Activated gamma-delta T cell treated with Interleukin-2 at 50 U/mL for 16 hours (primary cell): ENCODE results near the gene KLHL12.
"Not testable (repeated sequence)": the region's sequence is repeated elsewhere in the genome, so short reads cannot be mapped to it uniquely, and the experiment has no call there.

ENCODE experiments used
- DNase-seq: peaks from one replicate; pipeline ENCODE4 v3.0.0-alpha.2; 2020

Gene KLHL12

GRCh38 chr1:202945483-202945882 lies 18.4 kb upstream of the KLHL12 start:
- no peak for DNase-seq

- no peak for DNase-seq
Observed at GRCh38 chr1:202944438-202944921, 17.4 kb upstream of the KLHL12 start.

GRCh38 chr1:202942426-202942825 lies 15.4 kb upstream of the KLHL12 start:
- no peak for DNase-seq

DNA sequence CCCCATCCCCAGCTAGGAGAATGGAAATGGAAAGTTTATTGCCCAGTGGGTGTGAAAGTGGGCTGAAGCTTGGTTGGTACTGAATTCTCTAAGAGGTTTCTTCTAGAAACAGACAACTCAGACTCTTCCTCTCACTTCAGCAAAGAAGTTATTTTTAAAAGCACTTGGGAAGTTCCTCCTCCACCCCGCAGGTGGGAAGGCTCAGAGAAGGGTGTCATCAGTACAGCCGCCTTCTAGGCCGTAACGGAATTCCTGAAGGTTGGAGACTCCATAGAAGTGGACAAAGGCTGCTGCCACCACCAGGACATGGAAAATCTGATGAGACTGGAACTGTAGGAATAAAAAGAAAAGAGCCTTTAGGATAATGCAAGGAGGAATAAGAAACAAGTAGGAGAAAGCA lies 14.3 kb upstream of the KLHL12 start:
- no peak for DNase-seq

DNA sequence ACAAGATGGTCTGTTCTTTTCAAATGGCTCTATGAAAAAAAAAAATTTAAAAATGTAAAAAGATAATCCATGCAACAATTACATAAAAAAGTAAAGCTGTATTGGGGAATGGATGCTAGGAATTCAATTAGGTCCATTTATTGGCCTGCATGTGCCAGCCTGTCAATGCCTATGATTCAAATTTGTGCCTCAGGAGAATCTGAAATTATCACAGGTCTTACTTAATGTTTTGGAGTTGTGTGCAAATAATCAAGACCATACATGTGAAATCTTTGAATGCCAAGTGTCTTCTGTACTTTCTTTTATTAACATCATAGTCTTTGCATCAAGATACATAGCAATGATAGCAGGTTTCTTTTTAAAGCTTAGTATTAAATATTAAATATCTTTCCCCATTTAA lies 13.5 kb upstream of the KLHL12 start:
- no peak for DNase-seq

DNA sequence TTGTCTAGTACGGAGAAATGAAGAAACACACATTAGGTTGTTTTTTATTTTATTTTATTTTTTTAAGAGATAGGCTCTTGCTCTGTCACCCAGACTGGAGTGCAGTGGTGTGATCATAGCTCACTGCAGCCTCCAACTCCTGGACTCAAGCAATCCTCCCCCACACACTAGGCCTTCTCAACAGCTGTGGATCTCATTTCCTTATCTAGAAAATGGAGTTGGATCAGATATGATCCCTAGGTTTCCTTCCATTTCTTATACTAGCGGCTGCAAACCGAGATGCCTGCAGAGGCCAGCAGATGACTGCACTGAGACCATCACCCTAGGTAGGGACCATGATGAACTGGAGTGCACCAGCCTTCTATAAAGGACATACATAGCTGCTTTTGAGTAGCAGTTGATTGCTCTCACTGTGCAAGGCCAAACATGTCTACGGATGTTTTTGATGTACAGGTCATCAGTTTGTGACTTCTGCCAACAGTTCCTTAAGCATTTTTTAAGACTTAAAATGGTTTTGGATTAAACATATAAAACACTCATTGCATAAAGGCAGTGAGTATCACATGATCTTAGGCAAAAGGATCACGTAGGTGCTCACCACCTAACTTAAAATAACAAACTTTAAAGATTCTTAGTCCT lies 11.4 kb upstream of the KLHL12 start:
- DNase-seq = no peak

GRCh38 chr1:202936409-202936808 lies 9.4 kb upstream of the KLHL12 start:
- DNase-seq = not testable (repeated sequence)

DNA sequence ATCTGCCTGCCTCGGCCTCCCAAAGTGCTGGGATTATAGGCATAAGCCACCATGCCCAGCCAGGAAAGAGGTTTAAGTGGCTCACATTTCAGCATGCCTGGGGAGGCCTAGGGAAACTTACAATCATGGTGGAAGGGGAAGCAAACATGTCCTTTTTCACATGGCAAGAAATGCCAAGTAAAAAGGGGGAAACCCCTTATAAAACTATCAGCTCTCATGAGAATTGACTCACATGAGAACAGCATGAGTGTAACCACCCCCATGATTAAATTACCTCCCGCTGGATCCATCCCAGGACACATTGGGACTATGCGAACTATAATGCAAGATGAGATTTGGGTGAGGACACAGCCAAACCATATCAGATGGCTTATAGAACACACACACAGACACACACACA lies 8.8 kb upstream of the KLHL12 start:
- DNase-seq = no peak

DNA sequence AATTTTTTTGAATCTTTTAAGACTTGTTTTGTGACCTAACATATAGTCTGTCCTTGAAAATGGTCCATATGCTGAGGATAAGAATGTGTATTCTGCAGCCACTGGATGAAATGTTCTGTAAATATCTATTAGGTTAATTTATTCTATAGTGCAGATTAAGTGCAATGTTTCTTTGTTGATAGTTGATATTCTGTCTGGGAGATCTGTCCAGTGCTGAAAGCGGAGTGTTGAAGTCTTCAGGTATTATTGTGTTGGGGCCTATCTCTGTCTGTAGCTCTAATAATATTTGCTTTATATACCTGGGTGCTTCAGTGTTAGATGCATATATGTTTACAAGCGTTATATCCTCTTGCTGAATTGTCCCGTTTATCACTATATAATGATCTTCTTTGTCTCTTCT lies 7.7 kb upstream of the KLHL12 start:
- no peak for DNase-seq

GRCh38 chr1:202932476-202932875 lies 5.4 kb upstream of the KLHL12 start:
- no peak for DNase-seq

DNA sequence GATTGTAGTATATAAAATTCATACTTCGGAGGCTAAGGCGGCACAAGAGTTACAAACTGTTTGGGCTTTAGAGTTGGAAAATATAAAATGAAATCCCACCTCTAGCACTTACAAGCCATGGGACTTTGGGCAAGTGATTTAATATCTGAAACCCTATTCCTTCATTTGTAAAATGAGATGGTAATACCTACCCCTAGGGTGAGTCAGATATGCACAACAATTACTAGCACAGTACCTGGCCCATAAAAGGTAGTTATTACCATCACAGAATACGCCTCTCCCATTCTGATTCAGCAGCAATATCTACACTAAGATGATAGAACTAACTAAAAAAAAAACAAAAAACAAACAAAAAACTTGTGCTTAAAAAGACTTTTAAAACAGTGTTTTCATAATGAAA lies 3.5 kb downstream of the KLHL12 start:
- no peak for DNase-seq

- no peak for DNase-seq
Observed at GRCh38 chr1:202919615-202920014, 7.4 kb downstream of the KLHL12 start.

GRCh38 chr1:202915146-202915545 lies 11.9 kb downstream of the KLHL12 start:
- DNase-seq = no peak

GRCh38 chr1:202912476-202912875 lies 14.6 kb downstream of the KLHL12 start:
- not testable (repeated sequence) for DNase-seq

- DNase-seq = no peak
Observed at GRCh38 chr1:202909494-202909893, 17.5 kb downstream of the KLHL12 start.

GRCh38 chr1:202908998-202909397 lies 18.0 kb downstream of the KLHL12 start:
- DNase-seq = no peak

- DNase-seq = no peak
Observed at GRCh38 chr1:202905331-202905730, 21.7 kb downstream of the KLHL12 start.

GRCh38 chr1:202903808-202904207 lies 23.2 kb downstream of the KLHL12 start:
- DNase-seq = not testable (repeated sequence)

- DNase-seq = no peak
Observed at GRCh38 chr1:202901555-202901954, 25.5 kb downstream of the KLHL12 start.

DNA sequence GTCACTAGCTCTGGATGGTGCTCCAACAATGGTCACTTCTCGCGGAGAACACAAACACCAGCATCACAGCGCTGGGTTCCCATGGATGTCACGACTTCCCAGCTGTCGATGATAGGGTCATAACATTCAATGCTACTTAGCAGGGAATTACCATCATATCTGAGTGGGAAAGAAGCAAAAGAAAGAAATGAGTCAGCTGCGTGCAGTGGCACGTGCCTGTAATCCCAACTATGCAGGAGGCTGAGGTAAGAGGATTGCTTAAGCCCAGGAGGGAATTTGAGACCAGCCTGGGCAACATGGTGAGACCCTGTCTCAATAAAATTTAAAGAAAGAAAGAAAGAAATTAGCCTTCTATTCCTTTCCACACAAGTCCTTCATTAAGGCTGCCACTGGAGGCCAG lies 34.5 kb downstream of the KLHL12 start:
- DNase-seq = no peak

DNA sequence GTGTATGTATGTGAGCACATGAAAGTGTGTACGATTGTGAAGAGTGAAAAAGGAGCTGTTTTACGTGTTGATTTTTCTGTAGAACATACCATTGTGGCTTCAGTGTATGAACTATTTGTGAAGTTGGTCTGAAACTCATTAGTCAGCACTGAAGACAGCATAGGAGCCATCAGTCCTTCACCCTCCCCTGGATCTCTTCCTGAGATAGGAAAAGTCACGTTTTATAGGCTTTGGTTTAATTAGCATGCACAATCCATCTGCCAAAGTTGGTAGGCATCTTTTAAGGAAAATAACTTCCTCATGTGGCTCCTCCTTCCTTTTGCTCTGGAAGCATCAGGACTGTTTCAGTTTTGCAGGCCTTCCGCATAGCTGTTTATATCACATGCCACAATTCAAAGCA lies 36.6 kb downstream of the KLHL12 start:
- DNase-seq = no peak

- DNase-seq = peak; percentile 96
Observed at GRCh38 chr1:202888531-202889360, 38.3 kb downstream of the KLHL12 start, which contains the start of gene RABIF. RABIF (minus strand) TSS chr1:202889149; CDS start chr1:202889098, 51 bp downstream.

- DNase-seq = no peak
Observed at GRCh38 chr1:202888221-202888530, 38.9 kb downstream of the KLHL12 start.

- DNase-seq = no peak
Observed at GRCh38 chr1:202880961-202881460, 46.0 kb downstream of the KLHL12 start.
